ENCODE measurements around the gene SCARB1.
A peak's percentile ranks its signal among the peaks of the same experiment; 100 is the strongest.
"Not testable (repeated sequence)": the region's sequence is repeated elsewhere in the genome, so short reads cannot be mapped to it uniquely, and the experiment has no call there.

SCARB1 gene

GRCh38 chr12:124893792-124894516 lies 30.3 kb upstream of the SCARB1 start:
- DNase-seq (ENCODE audit: low read depth) = no peak
- TF ChIP-seq CTCF (IDR thresholded peaks at IDR 0.05; ENCODE audit: low read depth, low read length, missing control alignments) = no peak
- H3K4me3 ChIP-seq (ENCODE audit: low read depth, low read length) = no peak overlapping the region

GRCh38 chr12:124888260-124888659 lies 24.6 kb upstream of the SCARB1 start:
- H3K4me3 ChIP-seq (ENCODE audit: low read depth, low read length) = no peak overlapping the region
- no peak for DNase-seq (ENCODE audit: low read depth)
- no peak for TF ChIP-seq CTCF (IDR thresholded peaks at IDR 0.05; ENCODE audit: low read depth, low read length, missing control alignments)

- H3K4me3 ChIP-seq (ENCODE audit: low read depth, low read length) = not testable (repeated sequence)
Measured at GRCh38 chr12:124887766-124888165, 24.1 kb upstream of the SCARB1 start.

GRCh38 chr12:124884587-124885438 lies 21.1 kb upstream of the SCARB1 start:
- peak; percentile 33 for TF ChIP-seq CTCF (IDR thresholded peaks at IDR 0.05; ENCODE audit: low read depth, low read length, missing control alignments)
- H3K4me3 ChIP-seq (ENCODE audit: low read depth, low read length) = peak overlapping the region; percentile 3; the same call in 1 of the 2 replicates

More at GRCh38 chr12:124887766-124888165, 24.1 kb upstream of the SCARB1 start:
- not testable (repeated sequence) for DNase-seq (ENCODE audit: low read depth)

GRCh38 chr12:124883263-124884130 lies 19.8 kb upstream of the SCARB1 start:
- DNase-seq (ENCODE audit: low read depth) = no peak
- no peak overlapping the region for H3K4me3 ChIP-seq (ENCODE audit: low read depth, low read length)
- no peak for TF ChIP-seq CTCF (IDR thresholded peaks at IDR 0.05; ENCODE audit: low read depth, low read length, missing control alignments)

More at GRCh38 chr12:124884587-124885438, 21.1 kb upstream of the SCARB1 start:
- peak; percentile 79 for DNase-seq (ENCODE audit: low read depth)

GRCh38 chr12:124881123-124881522 lies 17.5 kb upstream of the SCARB1 start:
- DNase-seq (ENCODE audit: low read depth) = no peak
- TF ChIP-seq CTCF (IDR thresholded peaks at IDR 0.05; ENCODE audit: low read depth, low read length, missing control alignments) = no peak
- no peak overlapping the region for H3K4me3 ChIP-seq (ENCODE audit: low read depth, low read length)

- not testable (repeated sequence) for H3K4me3 ChIP-seq (ENCODE audit: low read depth, low read length); DNase-seq (ENCODE audit: low read depth)
Measured at GRCh38 chr12:124880335-124880734, 16.7 kb upstream of the SCARB1 start.
